Hematopoietic multipotent progenitor cell treated with erythropoietin and hydrocortisone succinate and interleukin-3 and kit ligand, for 6 days (in vitro differentiated cells): ENCODE results near the gene EIF2S2.
"Not testable (repeated sequence)": the region's sequence is repeated elsewhere in the genome, so short reads cannot be mapped to it uniquely, and the experiment has no call there.

Source experiments
- DNase-seq: peaks from one replicate; pipeline ENCODE4 v3.0.0-alpha.2; 2015

EIF2S2 gene, protein sequence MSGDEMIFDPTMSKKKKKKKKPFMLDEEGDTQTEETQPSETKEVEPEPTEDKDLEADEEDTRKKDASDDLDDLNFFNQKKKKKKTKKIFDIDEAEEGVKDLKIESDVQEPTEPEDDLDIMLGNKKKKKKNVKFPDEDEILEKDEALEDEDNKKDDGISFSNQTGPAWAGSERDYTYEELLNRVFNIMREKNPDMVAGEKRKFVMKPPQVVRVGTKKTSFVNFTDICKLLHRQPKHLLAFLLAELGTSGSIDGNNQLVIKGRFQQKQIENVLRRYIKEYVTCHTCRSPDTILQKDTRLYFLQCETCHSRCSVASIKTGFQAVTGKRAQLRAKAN

DNA sequence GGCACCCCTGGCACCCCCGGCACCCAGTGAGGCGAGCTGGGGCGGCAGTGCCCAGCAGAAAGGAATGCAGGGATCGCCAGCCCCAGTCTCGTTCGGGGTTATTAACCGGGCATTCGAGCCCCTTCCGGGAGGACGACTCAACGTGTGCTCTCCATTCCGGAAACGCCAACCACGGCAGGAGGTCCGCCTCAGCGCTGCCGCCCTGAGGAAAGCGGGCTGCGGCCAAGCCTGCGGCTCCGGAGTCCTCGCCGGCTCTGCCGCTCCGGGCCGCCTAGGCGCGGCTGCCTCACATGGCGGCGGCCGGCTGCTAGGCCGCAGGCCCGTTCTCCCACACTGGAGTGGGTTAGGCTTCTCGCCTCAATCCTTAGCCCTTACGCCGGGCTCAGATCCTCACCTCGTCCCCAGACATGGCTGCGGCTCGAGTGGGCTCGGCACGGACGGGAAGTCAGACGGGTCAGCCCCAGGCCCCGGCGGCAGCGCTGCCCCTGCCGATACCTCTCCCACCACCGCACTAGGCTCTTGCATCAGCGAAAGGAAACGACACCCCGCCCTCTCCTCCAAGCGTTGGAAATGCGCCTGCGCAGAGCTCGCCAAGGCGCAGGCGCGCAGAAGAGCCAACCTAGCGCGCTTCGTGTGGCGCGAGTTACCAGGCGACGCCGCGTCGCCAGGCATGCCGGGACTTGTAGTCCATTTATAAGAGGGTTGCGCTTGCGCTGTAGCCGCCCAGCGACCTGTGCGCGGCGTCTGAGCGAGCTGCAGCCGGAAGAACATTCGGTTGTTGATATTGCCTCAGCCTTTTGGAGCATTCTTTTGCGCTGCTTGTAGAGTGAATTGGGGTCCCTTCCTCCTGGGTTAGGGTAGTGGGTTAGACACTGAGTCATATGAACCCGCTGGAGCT lies at the start of gene EIF2S2:
EIF2S2 (minus strand) TSS at position 542 of the 898 bp plus-strand sequence; CDS start at position 409, 133 bp downstream.
- peak; percentile 99 for DNase-seq

DNA sequence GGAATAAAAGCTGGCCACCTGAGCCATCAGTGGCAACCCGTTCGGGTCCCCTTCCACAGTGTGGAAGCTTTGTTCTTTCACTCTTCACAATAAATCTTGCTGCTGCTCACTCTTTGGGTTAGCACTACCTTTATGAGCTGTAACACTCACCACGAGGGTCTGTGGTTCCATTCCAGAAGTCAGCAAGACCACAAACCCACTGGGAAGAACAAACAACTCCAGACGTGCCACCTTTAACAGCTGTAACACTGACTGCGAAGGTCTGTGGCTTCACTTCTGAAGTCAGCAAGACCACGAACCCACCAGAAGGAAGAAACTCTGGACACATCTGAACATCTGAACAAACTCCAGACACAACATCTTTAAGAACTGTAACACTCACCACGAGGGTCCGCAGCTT lies 45.7 kb upstream of the EIF2S2 start:
- DNase-seq = not testable (repeated sequence)

DNA sequence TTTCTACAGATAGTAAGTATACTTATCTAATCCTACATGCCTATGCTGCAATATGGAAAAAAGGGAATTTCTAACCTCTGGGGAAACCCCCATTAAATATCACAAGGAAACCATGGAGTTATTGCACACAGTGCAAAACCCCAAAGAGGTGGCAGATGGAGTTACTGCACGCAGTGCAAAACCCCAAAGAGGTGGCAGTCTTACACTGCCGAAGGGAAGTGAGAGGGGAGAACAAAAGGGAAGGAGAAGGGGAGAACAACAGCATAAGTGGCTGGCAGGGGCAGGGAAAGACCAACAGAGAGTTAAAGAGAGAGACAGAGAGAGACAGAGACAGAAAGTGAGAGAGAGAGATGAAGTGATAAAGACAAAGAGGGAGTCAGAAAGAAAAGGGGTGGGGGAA lies 43.8 kb upstream of the EIF2S2 start:
- DNase-seq = no peak

DNA sequence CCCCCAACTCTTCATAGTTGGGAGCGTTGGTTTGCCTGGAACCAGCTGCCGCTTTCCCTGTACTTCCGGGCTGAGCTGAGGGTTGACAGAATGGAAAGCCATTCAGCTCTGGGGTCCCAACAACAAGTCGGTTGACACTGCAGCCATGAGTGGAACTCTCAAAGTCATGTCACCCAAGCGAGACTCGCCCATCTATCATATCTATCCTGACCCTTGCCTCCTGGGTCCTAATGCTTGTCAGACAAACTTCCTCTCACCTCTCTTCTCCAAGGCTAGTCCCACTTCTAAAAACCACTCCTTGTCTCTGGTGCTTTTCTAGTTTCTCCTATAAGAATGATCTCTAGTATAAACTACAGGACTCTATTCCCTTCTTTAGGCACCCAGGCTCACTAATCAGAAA lies 41.1 kb upstream of the EIF2S2 start:
- not testable (repeated sequence) for DNase-seq

DNA sequence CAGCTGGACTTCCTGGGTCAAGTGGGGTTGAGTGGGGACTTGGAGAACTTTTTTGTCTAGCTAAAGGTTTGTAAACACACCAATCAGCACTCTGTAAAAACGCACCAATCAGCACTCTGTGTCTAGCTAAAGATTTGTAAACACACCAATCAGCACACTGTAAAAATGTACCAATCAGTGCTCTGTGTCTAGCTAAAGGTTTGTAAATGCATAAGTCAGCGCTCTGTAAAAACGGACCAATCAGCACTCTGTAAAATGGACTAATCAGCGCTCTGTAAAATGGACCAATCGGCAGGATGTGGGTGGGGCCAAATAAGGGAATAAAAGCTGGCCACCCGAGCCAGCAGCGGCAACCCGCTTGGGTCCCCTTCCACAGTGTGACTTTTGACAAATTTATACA lies 40.0 kb upstream of the EIF2S2 start:
- not testable (repeated sequence) for DNase-seq

DNA sequence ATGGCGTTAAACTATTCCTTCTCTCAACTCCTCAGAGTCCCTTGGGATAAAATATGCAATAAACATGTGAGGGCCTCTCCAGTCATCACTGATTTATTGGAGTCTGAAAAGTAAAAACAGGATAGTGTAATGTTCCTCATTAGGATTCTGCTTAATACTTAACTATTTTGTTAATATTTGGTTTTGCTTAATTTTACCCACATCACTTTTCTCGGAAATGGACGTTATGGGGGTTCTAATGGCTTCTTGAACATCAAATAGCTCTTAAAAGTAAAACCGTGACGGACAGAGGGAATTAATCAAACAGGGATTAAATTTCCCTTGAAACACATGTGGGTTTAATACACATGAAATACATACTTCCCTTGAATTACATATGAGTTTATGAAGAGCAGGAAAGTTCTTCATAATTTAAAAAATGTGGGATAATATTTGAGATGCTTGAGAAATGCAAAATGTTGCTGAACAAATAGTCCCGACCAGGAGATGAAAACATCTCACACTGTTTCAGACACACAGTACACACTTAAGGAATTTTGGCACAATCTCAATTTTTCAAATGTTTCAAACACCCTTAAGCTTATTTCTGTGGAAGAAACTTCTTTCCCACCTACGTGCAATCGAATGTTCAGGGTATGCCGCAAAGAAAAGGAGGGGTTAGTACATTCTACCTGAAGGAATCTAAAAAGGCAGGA lies 38.4 kb upstream of the EIF2S2 start:
- DNase-seq = no peak

DNA sequence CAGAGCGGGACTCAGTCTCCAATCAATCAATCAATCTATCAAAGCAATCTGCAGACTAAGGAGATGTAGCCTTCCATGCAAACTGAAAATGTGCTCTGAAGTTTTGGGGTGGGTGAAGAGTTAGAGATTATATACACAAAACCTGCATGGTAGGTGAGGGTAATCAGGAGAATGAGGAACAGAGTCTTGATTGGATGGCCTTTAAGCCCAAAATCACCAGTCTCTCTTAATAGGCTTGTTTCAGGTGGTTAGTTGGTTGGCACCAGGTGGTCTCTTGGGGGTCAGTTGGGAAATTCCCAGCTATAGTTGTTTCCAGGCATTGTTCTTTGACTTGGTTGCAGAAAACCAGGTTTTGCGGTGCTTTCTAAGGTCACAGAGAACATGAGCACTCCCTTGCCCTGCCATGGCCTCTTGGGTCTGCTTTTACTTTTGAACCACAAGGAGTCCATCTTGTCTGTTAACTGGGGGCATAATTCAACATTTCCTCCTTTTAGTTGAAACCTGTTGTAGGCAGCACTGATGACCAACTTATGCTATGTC lies 33.3 kb upstream of the EIF2S2 start:
- no peak for DNase-seq

DNA sequence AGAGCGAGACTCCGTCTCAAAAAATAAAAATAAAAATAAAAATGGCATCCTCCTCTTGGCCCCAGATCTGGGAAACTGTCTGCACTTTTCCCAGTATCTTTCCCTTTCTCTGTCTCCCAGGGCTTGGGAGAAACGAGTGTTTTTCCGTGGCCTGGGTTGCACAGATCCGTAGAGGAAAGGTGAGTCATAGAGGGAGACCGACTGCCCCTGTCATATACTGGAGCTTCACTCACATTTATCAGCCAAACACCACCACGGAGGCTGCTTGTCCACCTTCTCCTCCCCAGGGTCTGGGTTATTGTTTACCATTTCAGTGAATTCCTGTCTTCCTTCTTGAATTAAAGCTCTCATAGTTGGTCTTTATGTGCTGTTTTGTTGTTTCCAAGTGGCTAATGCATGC lies 31.9 kb upstream of the EIF2S2 start:
- DNase-seq = no peak

DNA sequence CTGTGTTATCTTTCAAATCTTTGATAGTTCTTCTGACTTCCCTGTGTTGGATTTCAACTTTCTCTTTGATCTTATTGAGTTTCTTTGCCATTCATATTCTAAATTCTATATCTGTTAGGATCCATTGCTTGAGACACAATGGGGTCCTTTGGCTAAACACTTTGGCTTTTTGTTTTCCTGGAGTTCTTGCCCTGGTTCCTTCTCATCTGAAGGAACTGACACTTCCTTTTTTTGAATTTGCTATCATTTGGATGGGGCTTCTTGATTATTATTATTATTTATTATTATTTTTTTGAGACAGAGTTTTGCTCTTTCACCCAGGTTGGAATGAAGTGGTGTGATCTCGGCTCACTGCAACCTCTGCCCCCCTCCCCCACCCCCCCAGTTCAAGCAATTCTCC lies 30.1 kb upstream of the EIF2S2 start:
- DNase-seq = no peak

DNA sequence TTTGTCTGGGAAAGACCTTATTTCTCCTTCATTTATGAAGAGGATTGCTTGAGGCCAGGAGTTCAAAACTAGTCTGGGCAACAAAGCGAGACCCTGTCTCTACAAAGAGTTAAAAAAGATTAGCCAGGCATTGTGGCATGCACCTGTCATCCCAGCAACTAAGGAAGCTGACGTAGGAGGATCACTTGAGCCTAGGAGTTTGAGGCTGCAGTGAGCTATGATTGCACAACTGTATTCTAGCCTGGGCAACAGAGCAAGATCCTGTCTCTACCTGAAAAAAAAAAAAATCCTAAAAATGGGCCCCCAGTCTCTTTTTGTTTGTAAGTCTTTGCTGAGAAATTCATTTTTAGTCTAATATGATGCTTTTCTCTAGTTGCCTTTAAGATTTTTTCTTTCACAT lies 29.2 kb upstream of the EIF2S2 start:
- no peak for DNase-seq

DNA sequence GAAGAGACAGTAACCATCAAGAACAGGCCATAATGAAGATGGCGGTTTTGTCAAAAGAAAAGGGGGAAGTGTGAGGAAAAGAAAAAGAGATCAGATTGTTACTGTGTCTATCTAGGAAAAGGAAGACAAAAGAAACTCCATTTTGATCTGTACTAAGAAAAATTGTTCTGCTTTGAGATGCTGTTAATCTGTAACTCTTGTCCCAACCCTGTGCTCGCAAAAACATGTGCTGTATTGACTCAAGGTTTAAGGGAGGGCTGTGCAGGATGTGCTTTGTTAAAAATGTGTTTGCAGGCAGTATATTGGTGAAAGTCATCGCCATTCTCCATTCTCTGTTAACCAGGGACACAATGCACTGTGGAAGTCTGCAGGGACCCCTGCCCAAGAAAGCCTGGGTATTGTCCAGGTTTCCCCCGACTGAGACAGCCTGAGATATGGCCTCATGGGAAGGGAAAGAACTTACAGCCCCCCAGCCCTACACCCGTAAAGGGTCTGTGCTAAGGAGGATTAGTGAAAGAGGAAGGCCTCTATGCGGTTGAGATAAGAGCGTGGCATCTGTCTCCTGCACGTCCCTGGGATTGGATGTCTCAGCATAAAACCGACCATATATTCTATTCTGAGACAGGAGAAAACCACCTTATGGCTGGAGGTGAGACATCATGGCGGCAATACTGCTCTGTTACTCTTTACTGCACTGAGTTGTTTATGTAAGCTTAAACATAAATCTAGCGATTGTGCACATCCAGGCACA lies 23.7 kb upstream of the EIF2S2 start:
- DNase-seq = peak; percentile 31

DNA sequence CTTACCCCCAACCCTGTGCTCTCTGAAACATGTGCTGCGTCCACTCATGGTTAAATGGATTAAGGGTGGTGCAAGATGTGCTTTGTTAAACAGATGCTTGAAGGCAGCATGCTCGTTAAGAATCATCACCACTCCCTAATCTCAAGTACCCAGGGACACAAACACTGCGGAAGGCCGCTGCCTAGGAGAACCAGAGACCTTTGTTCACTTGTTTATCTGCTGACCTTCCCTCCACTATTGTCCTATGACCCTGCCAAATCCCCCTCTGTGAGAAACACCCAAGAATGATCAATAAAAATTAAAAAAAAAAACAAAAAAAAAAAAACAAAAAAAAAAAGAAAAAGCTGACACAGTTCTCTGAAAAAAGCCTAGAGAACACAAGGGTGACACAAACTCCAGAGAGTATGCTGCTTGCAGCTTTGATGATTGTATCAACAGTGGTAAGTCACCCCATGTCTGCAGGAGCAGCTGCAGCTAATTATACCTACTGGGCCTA lies 21.4 kb upstream of the EIF2S2 start:
- not testable (repeated sequence) for DNase-seq

DNA sequence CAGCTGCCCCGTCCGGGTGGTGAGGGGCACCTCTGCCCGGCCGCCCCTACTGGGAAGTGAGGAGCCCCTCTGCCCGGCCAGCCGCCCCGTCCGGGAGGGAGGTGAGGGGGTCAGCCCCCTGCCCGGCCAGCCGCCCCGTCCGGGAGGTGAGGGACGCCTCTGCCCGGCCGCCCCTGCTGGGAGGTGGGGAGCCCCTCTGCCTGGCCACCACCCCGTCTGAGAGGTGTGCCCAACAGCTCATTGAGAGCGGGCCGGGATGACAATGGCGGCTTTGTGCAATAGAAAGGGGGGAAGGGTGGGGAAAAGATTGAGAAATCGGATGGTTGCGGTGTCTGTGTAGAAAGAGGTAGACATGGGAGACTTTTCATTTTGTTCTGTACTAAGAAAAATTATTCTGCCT lies 20.9 kb upstream of the EIF2S2 start:
- DNase-seq = not testable (repeated sequence)

DNA sequence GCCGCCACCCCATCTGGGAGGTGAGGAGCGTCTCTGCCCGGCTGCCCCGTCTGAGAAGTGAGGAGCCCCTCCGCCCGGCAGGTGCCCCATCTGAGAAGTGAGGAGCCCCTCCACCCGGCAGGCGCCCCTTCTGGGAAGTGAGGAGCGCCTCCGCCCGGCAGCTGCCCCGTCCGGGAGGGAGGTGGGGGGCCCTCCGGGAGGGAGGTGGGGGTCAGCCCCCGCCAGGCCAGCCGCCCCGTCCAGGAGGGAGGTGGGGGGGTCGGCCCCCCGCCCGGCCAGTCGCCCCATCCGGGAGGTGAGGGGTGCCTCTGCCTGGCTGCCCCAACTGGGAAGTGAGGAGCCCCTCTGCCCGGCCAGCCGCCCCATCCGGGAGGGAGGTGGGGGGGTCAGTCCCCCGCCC lies 20.4 kb upstream of the EIF2S2 start:
- not testable (repeated sequence) for DNase-seq

DNA sequence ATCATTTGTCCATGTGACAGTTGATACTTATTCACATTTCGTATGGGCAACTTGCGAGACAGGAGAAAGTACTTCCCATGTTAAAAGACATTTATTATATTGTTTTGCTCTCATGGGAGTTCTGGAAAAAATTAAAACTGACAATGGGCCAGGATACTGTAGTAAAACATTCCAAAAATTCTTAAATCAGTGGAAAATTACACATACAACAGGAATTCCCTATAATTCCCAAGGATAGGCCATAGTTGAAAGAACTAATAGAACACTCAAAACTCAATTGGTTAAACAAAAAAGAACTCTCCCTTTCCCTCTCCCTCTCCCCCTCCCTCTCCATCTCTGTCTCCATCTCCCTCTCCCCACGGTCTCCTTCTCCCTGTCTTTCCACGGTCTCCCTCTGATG lies 19.4 kb upstream of the EIF2S2 start:
- DNase-seq = no peak

DNA sequence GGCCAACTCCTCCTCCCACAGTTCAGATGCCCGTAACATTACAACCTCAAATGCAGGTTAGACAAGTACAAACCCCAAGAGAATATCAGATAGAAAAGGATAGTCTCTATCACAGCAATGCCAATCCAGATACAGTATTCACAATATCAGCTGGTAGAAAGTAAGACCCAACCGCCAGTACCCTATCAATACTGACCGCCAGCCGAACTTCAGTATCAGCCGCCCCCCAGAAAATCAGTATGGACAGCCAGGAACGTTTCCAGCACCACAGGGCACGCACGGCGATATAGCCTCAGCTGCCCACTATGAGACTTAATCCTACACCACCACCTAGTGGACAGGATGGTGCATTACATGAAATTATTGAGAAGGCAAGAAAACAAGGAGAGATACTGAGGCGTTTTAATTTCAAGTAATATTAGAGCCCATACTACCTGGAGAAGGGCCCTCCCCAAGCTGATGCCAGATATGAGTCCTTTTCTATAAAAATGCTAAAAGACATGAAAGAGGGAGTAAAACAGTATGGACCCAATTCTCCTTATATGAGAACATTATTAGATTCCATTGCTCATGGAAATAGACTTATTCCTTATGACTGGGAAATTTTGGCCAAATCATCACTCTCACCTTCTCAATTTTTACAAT lies 17.6 kb upstream of the EIF2S2 start:
- peak; percentile 88 for DNase-seq

DNA sequence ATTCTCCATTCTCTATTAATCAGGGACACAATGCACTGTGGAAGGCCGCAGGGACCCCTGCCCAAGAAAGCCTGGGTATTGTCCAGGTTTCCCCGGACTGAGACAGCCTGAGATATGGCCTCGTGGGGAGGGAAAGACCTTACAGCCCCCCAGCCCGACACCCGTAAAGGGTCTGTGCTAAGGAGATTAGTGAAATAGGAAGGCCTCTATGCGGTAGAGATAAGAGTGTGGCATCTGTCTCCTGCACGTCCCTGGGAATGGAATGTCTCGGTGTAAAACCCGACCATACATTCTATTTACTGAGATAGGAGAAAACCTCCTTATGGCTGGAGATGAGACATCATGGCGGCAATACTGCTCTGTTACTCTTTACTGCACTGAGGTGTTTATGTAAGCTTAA lies 15.7 kb upstream of the EIF2S2 start:
- DNase-seq = peak; percentile 79

DNA sequence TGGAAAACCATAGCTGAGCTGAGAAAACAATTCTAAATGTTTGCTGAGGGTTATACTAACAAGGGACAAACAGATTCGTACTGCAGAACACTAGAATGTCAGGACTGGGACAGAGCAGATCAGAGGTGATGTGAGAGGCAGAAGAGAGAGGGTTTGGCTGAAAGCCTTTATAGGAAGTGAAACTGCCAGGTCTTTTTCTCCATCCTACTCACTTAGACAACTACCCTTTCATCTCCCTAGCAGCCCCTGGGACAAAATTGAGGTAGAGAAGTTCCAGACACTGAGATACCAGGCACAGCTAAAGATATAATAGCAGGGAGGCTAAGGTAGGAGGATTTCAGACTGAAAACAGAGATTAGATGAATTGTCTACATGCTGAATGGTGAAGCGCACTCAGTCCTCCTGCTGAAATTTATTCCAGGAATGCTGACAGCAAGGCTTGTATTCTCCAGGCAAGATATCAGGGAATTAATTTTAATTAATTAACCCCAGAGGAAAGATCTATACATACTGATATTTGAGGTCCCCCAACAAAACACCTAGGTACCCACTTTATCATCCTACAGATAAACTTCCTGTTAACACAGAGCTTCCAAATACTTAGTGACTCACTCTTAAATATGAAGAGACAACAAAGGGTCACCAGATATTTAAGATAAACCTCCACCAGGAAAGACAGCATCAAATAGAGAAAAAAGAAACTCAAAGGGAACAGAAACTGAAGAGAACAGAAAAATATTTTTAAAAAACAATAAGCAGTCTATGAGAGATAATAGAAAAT lies 12.6 kb upstream of the EIF2S2 start:
- DNase-seq = no peak

DNA sequence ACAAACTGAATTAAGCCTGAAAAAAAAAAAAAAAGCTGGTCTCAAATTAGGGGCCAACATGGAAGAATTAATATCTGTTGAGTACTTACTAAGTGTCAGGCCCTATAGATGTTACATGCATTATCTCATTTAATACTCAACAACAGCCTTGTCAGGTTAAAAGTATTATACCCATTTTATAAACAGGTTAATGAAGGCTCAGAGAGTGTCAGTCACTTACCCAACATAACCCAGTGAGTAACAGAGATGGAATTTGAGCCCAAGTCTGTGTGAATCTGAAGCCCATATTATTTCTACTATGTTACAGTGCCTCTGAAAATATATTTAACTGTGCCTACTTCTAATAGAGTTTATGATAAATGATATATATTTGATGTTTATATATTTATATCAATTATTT lies 11.3 kb upstream of the EIF2S2 start:
- DNase-seq = no peak

DNA sequence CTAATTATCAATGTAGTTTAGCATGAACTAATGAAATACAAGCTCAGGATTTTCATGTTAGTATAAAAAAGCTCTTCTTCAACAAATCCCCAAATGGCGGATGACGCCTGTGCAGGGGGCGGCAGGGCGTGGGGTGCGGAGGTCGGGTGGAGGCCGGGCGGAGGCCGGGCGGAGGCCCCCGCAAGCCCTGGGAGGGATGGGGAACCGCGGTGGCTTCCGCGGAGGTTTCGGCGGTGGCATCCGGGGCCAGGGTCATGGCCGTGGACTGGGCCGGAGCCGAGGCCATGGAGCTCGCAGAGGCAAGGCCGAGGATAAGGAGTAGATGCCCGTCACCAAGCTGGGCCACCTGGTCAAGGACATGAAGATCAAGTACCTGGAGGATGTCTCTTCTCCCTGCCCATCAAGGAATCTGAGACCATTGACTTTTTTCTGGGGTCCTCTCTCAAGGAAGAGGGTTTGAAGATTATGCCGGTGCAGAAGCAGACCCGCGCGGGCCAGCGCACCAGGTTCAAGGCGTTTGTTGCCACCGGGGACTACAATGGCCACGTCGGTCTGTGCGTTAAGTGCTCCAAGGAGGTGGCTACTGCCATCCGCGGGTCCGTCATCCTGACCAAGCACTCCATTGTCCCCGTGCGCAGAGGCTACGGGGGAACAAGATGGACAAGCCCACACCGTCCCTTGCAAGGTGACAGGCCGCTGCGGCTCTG lies 10.4 kb upstream of the EIF2S2 start:
- DNase-seq = no peak
